GM18508 (cell line): ENCODE results near the gene HUWE1.
"Not testable (repeated sequence)": the region's sequence is repeated elsewhere in the genome, so short reads cannot be mapped to it uniquely, and the experiment has no call there.

Experiments
- ATAC-seq: cut with Tn5 transposase; IDR thresholded peaks from one replicate; pipeline ENCODE4 v1.9.1; 2021; ENCODE audit warnings: moderate number of reproducible peaks; ENCODE audit not compliant: insufficient read depth, unreplicated experiment

The HUWE1 gene

DNA sequence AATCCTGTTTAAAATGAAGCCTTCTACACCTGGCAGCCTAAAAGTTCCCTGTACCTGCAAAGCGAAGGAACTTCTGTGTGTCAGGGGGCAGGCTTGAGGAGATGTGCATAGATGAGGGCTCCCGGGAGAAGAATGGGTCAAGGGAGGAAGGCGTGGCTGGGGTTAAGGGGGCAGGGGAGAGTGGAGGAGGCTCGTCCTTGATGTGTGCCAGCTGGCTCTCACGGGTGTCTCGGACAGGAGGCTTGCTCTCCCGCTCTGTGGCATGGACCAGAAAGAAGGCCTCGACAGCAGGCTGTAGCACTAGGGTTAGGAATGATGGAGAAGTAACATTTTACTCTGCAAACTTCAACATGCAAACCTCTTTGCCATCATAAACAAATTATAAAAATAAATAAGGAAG lies 147.7 kb downstream of the HUWE1 start:
- no peak for ATAC-seq

DNA sequence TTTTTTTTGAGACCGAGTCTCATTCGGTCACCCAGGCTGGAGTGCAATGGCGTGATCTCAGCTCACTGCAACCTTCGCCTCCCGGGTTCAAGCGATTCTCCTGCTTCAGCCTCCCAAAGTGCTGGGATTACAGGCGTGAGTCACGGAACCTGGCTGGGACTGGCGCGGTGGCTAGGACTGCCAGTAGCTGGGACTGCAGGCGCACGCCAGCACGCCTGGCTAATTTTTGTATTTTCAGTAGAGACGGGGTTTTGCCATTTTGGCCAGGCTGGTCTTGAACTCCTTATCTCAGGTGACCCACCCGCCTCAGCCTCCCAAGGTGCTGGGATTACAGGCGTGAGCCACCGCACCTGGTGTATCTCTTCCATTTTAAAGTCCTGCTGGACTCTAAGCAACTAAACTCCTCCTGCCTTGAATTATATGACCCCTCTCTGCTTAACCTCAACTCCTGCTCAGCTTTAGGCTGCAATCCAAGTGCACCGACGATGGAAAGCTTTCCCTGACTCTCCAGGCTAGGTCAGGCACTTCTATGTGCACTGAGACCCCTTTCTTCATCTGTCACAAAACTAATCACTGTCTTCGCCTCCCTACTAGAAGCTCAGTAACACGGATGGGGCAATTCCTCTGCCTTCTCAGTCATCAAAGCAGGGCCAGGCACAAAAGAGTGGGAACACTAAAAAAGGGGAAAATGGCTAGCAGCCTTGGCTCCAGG lies 155.1 kb downstream of the HUWE1 start:
- not testable (repeated sequence) for ATAC-seq

DNA sequence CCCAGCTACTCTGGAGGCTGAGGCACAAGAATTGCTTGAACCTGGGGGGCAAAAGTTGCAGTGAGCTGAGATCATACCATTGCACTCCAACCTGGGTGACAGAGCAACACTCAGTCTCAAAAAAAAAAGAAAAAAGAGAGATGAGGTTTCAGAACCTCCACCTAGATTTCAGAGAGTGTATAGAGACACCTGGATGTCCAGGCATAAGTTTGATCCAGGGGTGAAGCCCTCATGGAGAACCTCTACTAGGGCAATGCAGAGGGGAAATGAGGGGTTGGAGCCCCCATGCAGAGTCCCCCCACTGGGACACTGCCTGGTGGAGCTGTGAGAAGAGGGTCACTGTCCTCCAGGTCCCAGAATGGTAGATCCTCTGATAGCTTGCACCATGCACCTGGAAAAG lies 159.5 kb downstream of the HUWE1 start:
- ATAC-seq, result no peak

DNA sequence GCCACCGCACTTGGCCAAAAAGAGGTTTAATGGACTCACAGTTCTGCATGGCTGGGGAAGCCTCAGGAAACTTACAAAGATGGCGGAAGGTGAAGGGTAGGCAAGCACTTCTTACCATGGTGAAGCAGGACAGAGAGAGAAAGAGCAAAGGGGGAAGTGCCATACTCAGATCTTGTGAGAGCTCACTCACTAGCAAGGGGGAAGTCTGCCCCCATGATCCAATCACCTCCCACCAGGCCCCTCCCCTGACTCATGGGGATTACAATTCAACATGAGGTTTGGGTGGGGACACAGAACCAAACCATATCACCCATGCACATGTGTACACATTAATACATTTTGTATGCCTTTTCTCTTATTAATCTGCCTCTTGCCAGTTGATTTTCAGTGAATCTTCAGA lies 175.2 kb downstream of the HUWE1 start:
- no peak for ATAC-seq

DNA sequence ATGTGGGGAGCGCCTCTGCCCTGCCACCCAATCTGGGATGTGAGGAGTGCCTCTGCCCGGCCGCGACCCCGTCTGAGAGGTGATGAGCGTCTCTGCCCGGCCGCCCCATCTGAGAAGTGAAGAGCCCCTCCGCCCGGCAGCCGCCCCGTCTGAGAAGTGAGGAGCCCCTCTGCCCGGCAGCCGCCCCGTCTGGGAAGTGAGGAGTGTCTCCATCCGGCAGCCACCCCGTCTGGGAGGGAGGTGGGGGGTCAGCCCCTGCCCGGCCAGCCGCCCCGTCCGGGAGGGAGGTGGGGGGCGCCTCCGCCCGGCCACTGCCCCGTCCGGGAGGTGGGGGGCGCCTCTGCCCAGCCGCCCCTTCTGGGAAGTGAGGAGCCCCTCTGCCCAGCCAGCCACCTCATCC lies 182.5 kb downstream of the HUWE1 start:
- not testable (repeated sequence) for ATAC-seq

DNA sequence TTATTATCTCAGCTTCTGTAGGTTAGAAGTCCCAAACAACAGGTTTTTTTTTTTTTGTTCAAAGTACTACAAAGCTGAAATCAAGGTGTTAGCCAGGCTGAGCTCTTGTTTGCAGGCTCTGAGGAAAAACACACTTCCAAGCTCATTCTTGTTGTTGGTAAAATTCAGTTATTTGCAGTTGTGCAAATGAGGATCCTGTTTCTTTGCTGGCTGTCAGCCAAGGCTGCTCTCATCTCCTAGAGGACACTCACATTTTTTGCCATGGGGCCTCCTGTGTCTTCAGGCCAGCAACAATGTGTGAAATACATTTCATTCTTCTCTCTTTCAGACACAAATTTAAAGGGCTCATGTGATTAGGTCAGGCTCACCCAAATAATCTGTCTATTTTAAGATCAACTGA lies 192.1 kb downstream of the HUWE1 start:
- no peak for ATAC-seq

DNA sequence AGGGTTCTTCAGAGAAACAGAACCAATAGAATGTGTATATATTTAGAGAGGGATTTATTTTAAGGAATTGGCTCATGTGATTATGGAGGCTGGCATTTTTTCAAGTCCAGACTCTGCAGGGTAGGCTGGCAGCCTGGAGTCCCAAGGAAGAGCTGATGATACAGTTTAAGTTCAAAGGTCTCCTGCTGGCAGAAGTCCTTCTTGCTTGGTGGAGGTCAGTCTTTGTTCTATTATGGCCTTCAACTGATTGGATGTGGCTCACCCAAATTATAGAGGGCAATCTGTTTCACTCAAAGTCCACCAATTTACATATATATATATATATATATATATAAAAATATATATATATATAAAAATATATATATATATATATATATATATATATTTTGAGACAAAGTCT lies 200.2 kb downstream of the HUWE1 start:
- no peak for ATAC-seq

DNA sequence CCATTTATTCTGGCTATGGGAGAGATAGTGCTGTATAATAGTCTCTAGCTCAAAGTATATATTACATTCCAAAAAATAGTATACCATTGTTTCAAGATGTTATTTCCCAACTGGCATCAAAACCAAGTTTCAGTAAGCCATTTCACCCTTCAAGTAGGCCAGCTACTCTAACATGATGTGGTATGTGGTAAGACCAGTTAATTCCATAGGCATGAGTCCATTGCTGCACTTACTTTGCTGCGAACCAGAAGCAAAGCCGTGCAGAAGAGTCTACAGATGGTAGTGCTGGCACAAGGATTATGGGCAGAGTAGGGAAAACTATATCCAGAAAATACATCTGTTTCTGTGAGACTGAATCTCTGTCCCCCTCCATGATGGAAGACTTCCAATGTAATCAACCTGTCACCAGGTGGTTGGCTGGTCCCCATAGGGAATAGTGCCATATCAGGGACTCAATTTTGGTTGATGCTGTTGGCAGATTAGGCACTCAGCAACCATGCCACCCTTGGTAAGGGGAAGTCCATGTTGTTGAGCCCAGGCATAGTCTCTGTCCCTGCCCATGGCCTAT lies 202.6 kb downstream of the HUWE1 start:
- no peak for ATAC-seq

DNA sequence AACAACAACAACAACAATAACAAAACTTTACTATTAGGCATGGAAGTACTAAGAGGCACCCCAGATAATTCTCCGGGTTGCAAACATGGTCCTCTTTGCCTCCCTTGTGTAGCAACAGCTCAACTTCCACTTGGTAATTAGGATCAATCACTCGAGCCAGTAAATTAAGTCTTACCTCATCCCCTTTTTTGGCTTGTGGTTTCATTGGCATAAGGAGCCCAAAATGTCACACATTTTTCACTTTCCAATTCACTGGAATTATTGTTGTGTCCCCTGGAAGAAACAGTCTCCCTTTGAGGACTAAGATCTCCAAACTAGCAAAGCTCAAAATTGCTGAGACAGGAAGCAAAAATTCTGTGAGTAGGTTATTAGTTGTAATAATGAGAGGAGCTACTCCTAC lies 203.1 kb downstream of the HUWE1 start:
- no peak for ATAC-seq
